KOPT-K1 (cell line): ENCODE results near the gene PARP16.
A peak's percentile ranks its signal among the peaks of the same experiment; 100 is the strongest.

ENCODE experiments used
- H3K27ac ChIP-seq: fragments of 200-600 bp; sonication (generic); 2 replicates; pipeline ENCODE4 v1.5.1; 2016; ENCODE audit warnings: antibody characterized with exemption, mild to moderate bottlenecking, low read depth, low read length; ENCODE audit not compliant: poor library complexity, severe bottlenecking
- H3K36me3 ChIP-seq: fragments of 200-600 bp; sonication (generic); 2 replicates; pipeline ENCODE4 v1.5.1; 2017; ENCODE audit warnings: antibody characterized with exemption, mild to moderate bottlenecking, low read length, moderate library complexity; ENCODE audit not compliant: insufficient read depth
- H3K9me3 ChIP-seq: fragments of 200-600 bp; sonication (generic); 2 replicates; pipeline ENCODE4 v1.5.1; 2017; ENCODE audit warnings: antibody characterized with exemption, low read length, mild to moderate bottlenecking; ENCODE audit not compliant: insufficient read depth, poor library complexity, severe bottlenecking

PARP16 gene

GRCh38 chr15:65303687-65304380 is 17.2 kb upstream of the PARP16 start:
- no peaks in the 10 kb centered on the region for H3K9me3 ChIP-seq
- peak overlapping the region; percentile 85 for H3K27ac ChIP-seq
- H3K36me3 ChIP-seq, result no peaks in the 10 kb centered on the region

- Histone ChIP-seq H3K36me3 (no peaks in the 10 kb centered on the region), H3K9me3 (no peaks in the 10 kb centered on the region), H3K27ac (no peak overlapping the region)
Observed at GRCh38 chr15:65302061-65302460, 15.4 kb upstream of the PARP16 start.

- no peak overlapping the region for H3K27ac ChIP-seq
Observed at GRCh38 chr15:65300924-65301441, 14.3 kb upstream of the PARP16 start.

GRCh38 chr15:65298731-65299130 is 12.0 kb upstream of the PARP16 start:
- no peaks in the 10 kb centered on the region for H3K36me3 ChIP-seq
- no peaks in the 10 kb centered on the region for H3K9me3 ChIP-seq
- peak overlapping the region; percentile 61 for H3K27ac ChIP-seq

More at GRCh38 chr15:65300924-65301441, 14.3 kb upstream of the PARP16 start:
- Histone ChIP-seq H3K9me3 (no peaks in the 10 kb centered on the region), H3K36me3 (no peaks in the 10 kb centered on the region)

- Histone ChIP-seq H3K36me3 (no peaks in the 10 kb centered on the region), H3K27ac (no peak overlapping the region), H3K9me3 (no peaks in the 10 kb centered on the region)
Observed at GRCh38 chr15:65292938-65293518, 6.3 kb upstream of the PARP16 start.

- Histone ChIP-seq H3K9me3 (no peaks in the 10 kb centered on the region), H3K36me3 (no peaks in the 10 kb centered on the region), H3K27ac (no peak overlapping the region)
Observed at GRCh38 chr15:65290228-65290627, 3.5 kb upstream of the PARP16 start.

GRCh38 chr15:65289261-65289854 is 2.7 kb upstream of the PARP16 start:
- Histone ChIP-seq H3K36me3 (no peaks in the 10 kb centered on the region), H3K9me3 (no peaks in the 10 kb centered on the region), H3K27ac (no peak overlapping the region)

GRCh38 chr15:65287520-65287855 is 805 bp upstream of the PARP16 start:
- Histone ChIP-seq H3K27ac (peak overlapping the region; percentile 88), H3K9me3 (no peaks in the 10 kb centered on the region), H3K36me3 (no peaks in the 10 kb centered on the region)

- H3K27ac ChIP-seq, result peak overlapping the region; percentile 88
- H3K36me3 ChIP-seq, result peaks cover 7% of the 10 kb centered on the region; the same call in 1 of the 2 replicates
- H3K9me3 ChIP-seq, result no peaks in the 10 kb centered on the region
Observed at GRCh38 chr15:65286069-65286703, 497 bp downstream of the PARP16 start.

- no peaks in the 10 kb centered on the region for H3K9me3 ChIP-seq
- H3K27ac ChIP-seq, result peak overlapping the region; percentile 88
- peaks cover 7% of the 10 kb centered on the region; the same call in 1 of the 2 replicates for H3K36me3 ChIP-seq
Observed at GRCh38 chr15:65285291-65286068, 1.2 kb downstream of the PARP16 start.

- Histone ChIP-seq H3K9me3 (no peaks in the 10 kb centered on the region), H3K27ac (no peak overlapping the region), H3K36me3 (peaks cover 19% of the 10 kb centered on the region; the same call in 1 of the 2 replicates)
Observed at GRCh38 chr15:65278480-65278879, 8.2 kb downstream of the PARP16 start.

- Histone ChIP-seq H3K27ac (no peak overlapping the region), H3K9me3 (no peaks in the 10 kb centered on the region), H3K36me3 (peaks cover 19% of the 10 kb centered on the region; the same call in 1 of the 2 replicates)
Observed at GRCh38 chr15:65277015-65277414, 9.7 kb downstream of the PARP16 start.

- H3K36me3 ChIP-seq, result peaks cover 17% of the 10 kb centered on the region; the same call in 1 of the 2 replicates
- H3K27ac ChIP-seq, result peak overlapping the region; percentile 5
- no peaks in the 10 kb centered on the region for H3K9me3 ChIP-seq
Observed at GRCh38 chr15:65275728-65276126, 11.0 kb downstream of the PARP16 start.

- Histone ChIP-seq H3K36me3 (peaks cover 22% of the 10 kb centered on the region), H3K27ac (no peak overlapping the region), H3K9me3 (no peaks in the 10 kb centered on the region)
Observed at GRCh38 chr15:65275104-65275727, 11.5 kb downstream of the PARP16 start.
